ENCODE data around the gene ARHGAP45.

- TF ChIP-seq CTCF (IDR thresholded peaks at IDR 0.05; ENCODE audit: low read depth, low read length) (no peak), EZH2phosphoT487 (IDR thresholded peaks at IDR 0.05; ENCODE audit: low read depth) (no peak)
Measured at GRCh38 chr19:1027650-1028061, 39.3 kb upstream of the ARHGAP45 start.
